ENCODE data around the gene ACYP2. TPM values are rescaled to one million over a fixed set of nuclear protein-coding genes. Genes with fewer than 3 reads are reported as not detected.
"Not testable (repeated sequence)": the region's sequence is repeated elsewhere in the genome, so short reads cannot be mapped to it uniquely, and the experiment has no call there.

The ACYP2 gene
- total and polyA plus RNA-seq, 2 donors from 2014 or later, result 16.7 to 24.5 TPM

DNA sequence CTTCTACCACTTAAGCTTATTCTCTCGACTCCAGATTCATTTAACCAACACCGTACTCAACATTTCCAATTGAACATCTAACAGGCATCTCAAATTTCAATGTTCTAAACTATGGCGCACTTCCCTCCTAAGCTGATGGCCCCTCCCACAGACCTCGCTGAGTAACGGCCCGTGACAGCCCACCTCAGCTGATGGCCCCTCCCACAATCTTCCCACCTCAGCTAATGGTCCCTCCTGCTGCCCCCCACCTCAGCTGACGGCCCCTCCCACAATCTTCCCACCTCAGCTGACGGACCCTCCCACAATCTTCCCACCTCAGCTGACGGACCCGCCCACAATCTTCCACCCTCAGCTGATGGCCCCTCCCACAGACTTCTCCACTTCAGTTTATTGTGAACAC lies 197.7 kb downstream of the ACYP2 start:
- FAIRE-seq (no peak), DNase-seq (no peak)

DNA sequence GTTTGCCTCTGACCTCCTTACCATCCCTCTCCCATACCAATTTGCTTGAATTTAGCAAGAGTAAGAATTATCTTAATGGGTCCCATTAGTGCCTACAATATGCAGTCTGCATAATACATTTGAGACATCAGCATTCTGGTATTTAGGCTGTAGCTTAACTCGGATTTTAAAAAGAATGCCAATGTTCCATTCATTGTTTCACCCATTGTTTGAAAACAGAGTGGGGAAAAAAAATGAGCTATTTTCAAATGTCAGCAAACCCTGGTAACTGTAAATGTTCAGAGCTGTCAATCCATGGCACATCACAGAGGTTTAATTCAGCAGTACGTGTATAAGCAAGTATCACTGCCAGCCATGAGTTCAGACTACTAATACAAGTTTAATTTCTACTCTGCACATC lies 202.6 kb downstream of the ACYP2 start:
- Histone ChIP-seq H3K36me3 (ENCODE audit: control insufficient read depth in 2 of 3, insufficient read depth in 3 of 3, low read length in 3 of 3) (no peaks in the 10 kb centered on the region), H3K27ac (ENCODE audit: low read depth in 2 of 2, low read length in 2 of 2) (no peak overlapping the region), H3K4me1 (ENCODE audit: control insufficient read depth in 2 of 3, insufficient read depth in 2 of 3, low read depth in 1 of 3, low read length in 3 of 3) (no peaks in the 10 kb centered on the region), H3K9ac (ENCODE audit: low read length in 3 of 3) (no peak overlapping the region), H3K27me3 (ENCODE audit: control insufficient read depth, insufficient read depth, low read length) (no peaks in the 10 kb centered on the region), H3K9me3 (ENCODE audit: control insufficient read depth in 2 of 3, insufficient read depth in 1 of 3, low read length in 3 of 3) (no peaks in the 10 kb centered on the region), H3K4me3 (ENCODE audit: low read length in 3 of 3) (no peak overlapping the region)
- DNase-seq (no peak), FAIRE-seq (no peak)
- TF ChIP-seq, protein P1, sequence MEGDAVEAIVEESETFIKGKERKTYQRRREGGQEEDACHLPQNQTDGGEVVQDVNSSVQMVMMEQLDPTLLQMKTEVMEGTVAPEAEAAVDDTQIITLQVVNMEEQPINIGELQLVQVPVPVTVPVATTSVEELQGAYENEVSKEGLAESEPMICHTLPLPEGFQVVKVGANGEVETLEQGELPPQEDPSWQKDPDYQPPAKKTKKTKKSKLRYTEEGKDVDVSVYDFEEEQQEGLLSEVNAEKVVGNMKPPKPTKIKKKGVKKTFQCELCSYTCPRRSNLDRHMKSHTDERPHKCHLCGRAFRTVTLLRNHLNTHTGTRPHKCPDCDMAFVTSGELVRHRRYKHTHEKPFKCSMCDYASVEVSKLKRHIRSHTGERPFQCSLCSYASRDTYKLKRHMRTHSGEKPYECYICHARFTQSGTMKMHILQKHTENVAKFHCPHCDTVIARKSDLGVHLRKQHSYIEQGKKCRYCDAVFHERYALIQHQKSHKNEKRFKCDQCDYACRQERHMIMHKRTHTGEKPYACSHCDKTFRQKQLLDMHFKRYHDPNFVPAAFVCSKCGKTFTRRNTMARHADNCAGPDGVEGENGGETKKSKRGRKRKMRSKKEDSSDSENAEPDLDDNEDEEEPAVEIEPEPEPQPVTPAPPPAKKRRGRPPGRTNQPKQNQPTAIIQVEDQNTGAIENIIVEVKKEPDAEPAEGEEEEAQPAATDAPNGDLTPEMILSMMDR (IDR thresholded peaks at IDR 0.05; ENCODE audit: borderline replicate concordance, extremely low read depth, insufficient read depth), result no peak
- intact Hi-C loops (cut with DNase I), result no loop called here

More for the DNA sequence above, 197.7 kb downstream of the ACYP2 start:
- no peak overlapping the region for H3K9ac ChIP-seq (ENCODE audit: low read length in 3 of 3)
- no peaks in the 10 kb centered on the region for H3K4me1 ChIP-seq (ENCODE audit: control insufficient read depth in 2 of 3, insufficient read depth in 2 of 3, low read depth in 1 of 3, low read length in 3 of 3)
- no peaks in the 10 kb centered on the region for H3K27me3 ChIP-seq (ENCODE audit: control insufficient read depth, insufficient read depth, low read length)
- TF ChIP-seq, protein P1 (IDR thresholded peaks at IDR 0.05; ENCODE audit: borderline replicate concordance, extremely low read depth, insufficient read depth), result no peak
- H3K36me3 ChIP-seq (ENCODE audit: control insufficient read depth in 2 of 3, insufficient read depth in 3 of 3, low read length in 3 of 3), result no peaks in the 10 kb centered on the region
- H3K4me3 ChIP-seq (ENCODE audit: low read length in 3 of 3), result no peak overlapping the region
- H3K27ac ChIP-seq (ENCODE audit: low read depth in 2 of 2, low read length in 2 of 2), result no peak overlapping the region
- intact Hi-C loops (cut with DNase I), result no loop called here
- no peaks in the 10 kb centered on the region for H3K9me3 ChIP-seq (ENCODE audit: control insufficient read depth in 2 of 3, insufficient read depth in 1 of 3, low read length in 3 of 3)

DNA sequence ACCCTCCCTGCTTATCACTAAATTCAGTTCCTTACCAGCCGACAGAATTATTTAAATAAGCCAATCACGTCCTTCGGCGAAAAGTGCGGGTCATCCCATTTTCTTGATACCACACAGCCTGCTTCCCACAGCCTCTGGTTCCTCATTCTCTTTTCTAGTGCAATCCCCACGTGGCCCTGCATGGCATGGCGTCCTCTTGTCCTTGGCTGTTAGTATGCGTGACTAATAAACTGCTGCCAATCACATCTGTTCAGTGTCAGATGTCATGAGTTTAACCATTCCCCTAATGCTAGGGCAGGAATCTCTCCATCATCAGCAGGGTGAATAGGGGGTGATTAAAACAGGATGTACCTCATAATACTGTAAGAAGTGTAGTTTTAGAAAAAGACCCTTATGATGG lies 203.4 kb downstream of the ACYP2 start:
- no peak for DNase-seq
- H3K27me3 ChIP-seq (ENCODE audit: control insufficient read depth, insufficient read depth, low read length), result no peaks in the 10 kb centered on the region
- H3K4me1 ChIP-seq (ENCODE audit: control insufficient read depth in 2 of 3, insufficient read depth in 2 of 3, low read depth in 1 of 3, low read length in 3 of 3), result no peaks in the 10 kb centered on the region
- TF ChIP-seq, protein P1 (IDR thresholded peaks at IDR 0.05; ENCODE audit: borderline replicate concordance, extremely low read depth, insufficient read depth), result no peak
- H3K27ac ChIP-seq (ENCODE audit: low read depth in 2 of 2, low read length in 2 of 2), result no peak overlapping the region
- no peaks in the 10 kb centered on the region for H3K36me3 ChIP-seq (ENCODE audit: control insufficient read depth in 2 of 3, insufficient read depth in 3 of 3, low read length in 3 of 3)
- H3K9me3 ChIP-seq (ENCODE audit: control insufficient read depth in 2 of 3, insufficient read depth in 1 of 3, low read length in 3 of 3), result no peaks in the 10 kb centered on the region
- no peak overlapping the region for H3K9ac ChIP-seq (ENCODE audit: low read length in 3 of 3)
- intact Hi-C loops (cut with DNase I), result no loop called here
- no peak overlapping the region for H3K4me3 ChIP-seq (ENCODE audit: low read length in 3 of 3)
- FAIRE-seq, result no peak

DNA sequence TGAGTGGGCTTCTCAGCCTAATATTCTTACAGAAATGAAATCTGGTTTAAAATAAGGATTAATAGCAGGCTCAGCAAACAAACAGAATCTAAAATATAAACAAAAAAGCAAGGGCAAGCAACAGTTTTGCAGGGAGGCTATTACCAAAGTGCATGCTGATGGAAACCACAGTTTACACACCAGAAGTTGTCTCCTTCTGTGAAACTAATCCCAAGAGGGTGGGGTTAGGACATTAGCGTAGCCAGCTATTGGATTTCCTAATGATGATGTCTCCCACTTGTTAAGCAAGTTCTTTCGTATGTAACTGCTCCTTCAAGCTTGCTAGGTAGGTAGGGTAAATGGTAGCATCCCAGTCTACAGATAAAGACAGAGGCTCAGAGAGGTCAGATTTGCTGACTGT lies 205.6 kb downstream of the ACYP2 start:
- no peak overlapping the region for H3K4me3 ChIP-seq (ENCODE audit: low read length in 3 of 3)
- no peak for DNase-seq
- H3K9me3 ChIP-seq (ENCODE audit: control insufficient read depth in 2 of 3, insufficient read depth in 1 of 3, low read length in 3 of 3), result no peaks in the 10 kb centered on the region
- H3K4me1 ChIP-seq (ENCODE audit: control insufficient read depth in 2 of 3, insufficient read depth in 2 of 3, low read depth in 1 of 3, low read length in 3 of 3), result no peaks in the 10 kb centered on the region
- no peaks in the 10 kb centered on the region for H3K27me3 ChIP-seq (ENCODE audit: control insufficient read depth, insufficient read depth, low read length)
- FAIRE-seq, result no peak
- H3K27ac ChIP-seq (ENCODE audit: low read depth in 2 of 2, low read length in 2 of 2), result no peak overlapping the region
- TF ChIP-seq, protein P1 (IDR thresholded peaks at IDR 0.05; ENCODE audit: borderline replicate concordance, extremely low read depth, insufficient read depth), result no peak
- intact Hi-C loops (cut with DNase I), result no loop called here
- H3K36me3 ChIP-seq (ENCODE audit: control insufficient read depth in 2 of 3, insufficient read depth in 3 of 3, low read length in 3 of 3), result no peaks in the 10 kb centered on the region
- H3K9ac ChIP-seq (ENCODE audit: low read length in 3 of 3), result no peak overlapping the region

DNA sequence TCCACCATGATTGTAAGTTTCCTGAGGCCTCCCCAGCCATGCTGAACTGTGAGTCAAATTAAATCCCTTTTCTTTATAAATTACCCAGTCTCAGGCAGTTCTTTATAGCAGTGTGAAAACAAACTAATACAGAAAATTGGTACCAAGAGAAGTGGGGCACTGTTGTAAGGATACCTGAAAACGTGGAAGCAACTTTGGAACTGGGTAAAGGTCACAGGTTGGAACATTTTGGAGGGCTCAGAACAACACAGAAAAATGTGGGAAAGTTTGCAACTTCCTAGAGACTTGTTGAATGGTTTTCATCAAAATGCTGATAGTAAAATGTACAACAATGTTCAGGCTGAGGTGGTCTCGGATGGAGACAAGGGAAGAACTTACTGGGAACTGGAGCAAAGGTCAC lies 209.1 kb downstream of the ACYP2 start:
- DNase-seq; H3K4me1 ChIP-seq (ENCODE audit: control insufficient read depth in 2 of 3, insufficient read depth in 2 of 3, low read depth in 1 of 3, low read length in 3 of 3); H3K4me3 ChIP-seq (ENCODE audit: low read length in 3 of 3); H3K9ac ChIP-seq (ENCODE audit: low read length in 3 of 3); H3K27ac ChIP-seq (ENCODE audit: low read depth in 2 of 2, low read length in 2 of 2); H3K27me3 ChIP-seq (ENCODE audit: control insufficient read depth, insufficient read depth, low read length); FAIRE-seq; intact Hi-C loops (cut with DNase I); H3K36me3 ChIP-seq (ENCODE audit: control insufficient read depth in 2 of 3, insufficient read depth in 3 of 3, low read length in 3 of 3); H3K9me3 ChIP-seq (ENCODE audit: control insufficient read depth in 2 of 3, insufficient read depth in 1 of 3, low read length in 3 of 3): not testable (repeated sequence)
